ENCODE results near the gene TNRC6C. TPM values are rescaled to one million over a fixed set of nuclear protein-coding genes. Genes with fewer than 3 reads are reported as not detected.

TNRC6C gene
- total and polyA plus RNA-seq, 2 of the 13 experiments (the other 11 are each of a cell fraction or from before 2014, with no cell fraction given) = 0.66 to 4.9 TPM

- TF ChIP-seq ZHX1 (CRISPR knock-in tag; IDR thresholded peaks at IDR 0.05; ENCODE audit: low read depth) (no peak), ZNF30 (CRISPR knock-in tag; IDR thresholded peaks at IDR 0.05) (no peak), SYNCRIP (IDR thresholded peaks at IDR 0.05; ENCODE audit: insufficient read depth, low read depth, low read length) (no peak), SIN3B (IDR thresholded peaks at IDR 0.05; ENCODE audit: low read length) (no peak)
These were observed 104.1 kb downstream of the TNRC6C start (continued) for GRCh38 chr17:78062596-78062995.

GRCh38 chr17:78063489-78063888 is 105.0 kb downstream of the TNRC6C start:
- H3K4me2 ChIP-seq (ENCODE audit: low read depth, low read length) = no peak overlapping the region
- ATAC-seq (no peak), DNase-seq (ENCODE audit: low spot score) (no peak), FAIRE-seq (no peak)
- ChIA-PET CTCF (ENCODE audit: low intra/inter-chr PET ratio, low total read pairs) (no interaction called here), POLR2A (no interaction called here)
- H3K36me3 ChIP-seq (replicated peaks in 1 of 2; ENCODE audit: control insufficient read depth in 1 of 2, insufficient read depth in 2 of 2, low read length in 2 of 2) = peaks cover 8 to 9% of the 10 kb centered on the region in 2 experiments; a peak in 4 of 5 replicates
- H3K27ac ChIP-seq (ENCODE audit: extremely low read length, insufficient read depth, low read length) = no peak overlapping the region
- BruUV-seq (replicated peaks) = no TSS peak
- in situ Hi-C loops (cut with HindIII; ENCODE audit: extremely low pct_ligation_motif_present, low pct_unique_long_range_greater_than_20kb) = no loop called here
- H3K4me1 ChIP-seq (ENCODE audit: insufficient read depth, low read length) = no peaks in the 10 kb centered on the region
- H4K20me1 ChIP-seq (ENCODE audit: insufficient read depth, low read length) = no peaks in the 10 kb centered on the region
- no peaks in the 10 kb centered on the region for H3K9me3 ChIP-seq (ENCODE audit: low read length)
- no peak overlapping the region for H3K9ac ChIP-seq (ENCODE audit: insufficient read depth, low read depth, low read length)
- H3K79me2 ChIP-seq (ENCODE audit: insufficient read depth, low read length) = no peaks in the 10 kb centered on the region
- no peaks in the 10 kb centered on the region for H3K27me3 ChIP-seq (ENCODE audit: control insufficient read depth in 1 of 2, insufficient read depth in 2 of 2, low read length in 2 of 2)
- H3K4me3 ChIP-seq (replicated peaks in 1 of 3; ENCODE audit: insufficient read depth in 1 of 3, low read depth in 2 of 3, low read length in 3 of 3) = no peak overlapping the region
- intact Hi-C loops (cut with micrococcal nuclease; ENCODE audit: unreplicated experiment) = no loop called here
- no peak overlapping the region for H2AFZ ChIP-seq (ENCODE audit: low read length)
- TF ChIP-seq MEF2D (CRISPR knock-in tag; IDR thresholded peaks at IDR 0.05) (no peak), USF2 (IDR thresholded peaks at IDR 0.05; ENCODE audit: low read depth, low read length) (no peak), USF2 (CRISPR knock-in tag; IDR thresholded peaks at IDR 0.05; ENCODE audit: borderline replicate concordance) (no peak), ZNF619 (CRISPR knock-in tag; IDR thresholded peaks at IDR 0.05) (no peak), ADNP (CRISPR knock-in tag; IDR thresholded peaks at IDR 0.05) (no peak), CREB3 (CRISPR knock-in tag; IDR thresholded peaks at IDR 0.05) (no peak), FOXM1 (CRISPR knock-in tag; IDR thresholded peaks at IDR 0.05) (no peak), ZNF781 (CRISPR knock-in tag; IDR thresholded peaks at IDR 0.05; ENCODE audit: borderline replicate concordance, not compliant biosample characterization) (no peak)
- TF ChIP-seq, protein P1, sequence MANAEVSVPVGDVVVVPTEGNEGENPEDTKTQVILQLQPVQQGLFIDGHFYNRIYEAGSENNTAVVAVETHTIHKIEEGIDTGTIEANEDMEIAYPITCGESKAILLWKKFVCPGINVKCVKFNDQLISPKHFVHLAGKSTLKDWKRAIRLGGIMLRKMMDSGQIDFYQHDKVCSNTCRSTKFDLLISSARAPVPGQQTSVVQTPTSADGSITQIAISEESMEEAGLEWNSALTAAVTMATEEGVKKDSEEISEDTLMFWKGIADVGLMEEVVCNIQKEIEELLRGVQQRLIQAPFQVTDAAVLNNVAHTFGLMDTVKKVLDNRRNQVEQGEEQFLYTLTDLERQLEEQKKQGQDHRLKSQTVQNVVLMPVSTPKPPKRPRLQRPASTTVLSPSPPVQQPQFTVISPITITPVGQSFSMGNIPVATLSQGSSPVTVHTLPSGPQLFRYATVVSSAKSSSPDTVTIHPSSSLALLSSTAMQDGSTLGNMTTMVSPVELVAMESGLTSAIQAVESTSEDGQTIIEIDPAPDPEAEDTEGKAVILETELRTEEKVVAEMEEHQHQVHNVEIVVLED (CRISPR knock-in tag; IDR thresholded peaks at IDR 0.05; ENCODE audit: borderline replicate concordance) = no peak
- TF ChIP-seq, protein P2, sequence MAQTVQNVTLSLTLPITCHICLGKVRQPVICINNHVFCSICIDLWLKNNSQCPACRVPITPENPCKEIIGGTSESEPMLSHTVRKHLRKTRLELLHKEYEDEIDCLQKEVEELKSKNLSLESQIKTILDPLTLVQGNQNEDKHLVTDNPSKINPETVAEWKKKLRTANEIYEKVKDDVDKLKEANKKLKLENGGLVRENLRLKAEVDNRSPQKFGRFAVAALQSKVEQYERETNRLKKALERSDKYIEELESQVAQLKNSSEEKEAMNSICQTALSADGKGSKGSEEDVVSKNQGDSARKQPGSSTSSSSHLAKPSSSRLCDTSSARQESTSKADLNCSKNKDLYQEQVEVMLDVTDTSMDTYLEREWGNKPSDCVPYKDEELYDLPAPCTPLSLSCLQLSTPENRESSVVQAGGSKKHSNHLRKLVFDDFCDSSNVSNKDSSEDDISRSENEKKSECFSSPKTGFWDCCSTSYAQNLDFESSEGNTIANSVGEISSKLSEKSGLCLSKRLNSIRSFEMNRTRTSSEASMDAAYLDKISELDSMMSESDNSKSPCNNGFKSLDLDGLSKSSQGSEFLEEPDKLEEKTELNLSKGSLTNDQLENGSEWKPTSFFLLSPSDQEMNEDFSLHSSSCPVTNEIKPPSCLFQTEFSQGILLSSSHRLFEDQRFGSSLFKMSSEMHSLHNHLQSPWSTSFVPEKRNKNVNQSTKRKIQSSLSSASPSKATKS (CRISPR knock-in tag; IDR thresholded peaks at IDR 0.05) = no peak
